GM19438 (cell line): Measurements from ENCODE around the gene MTFP1.
"Not testable (repeated sequence)": the region's sequence is repeated elsewhere in the genome, so short reads cannot be mapped to it uniquely, and the experiment has no call there.

ENCODE experiments used
- ATAC-seq: cut with Tn5 transposase; IDR thresholded peaks from one replicate; pipeline ENCODE4 v1.9.1; 2021; ENCODE audit warnings: low read depth; ENCODE audit not compliant: unreplicated experiment

The MTFP1 gene

DNA sequence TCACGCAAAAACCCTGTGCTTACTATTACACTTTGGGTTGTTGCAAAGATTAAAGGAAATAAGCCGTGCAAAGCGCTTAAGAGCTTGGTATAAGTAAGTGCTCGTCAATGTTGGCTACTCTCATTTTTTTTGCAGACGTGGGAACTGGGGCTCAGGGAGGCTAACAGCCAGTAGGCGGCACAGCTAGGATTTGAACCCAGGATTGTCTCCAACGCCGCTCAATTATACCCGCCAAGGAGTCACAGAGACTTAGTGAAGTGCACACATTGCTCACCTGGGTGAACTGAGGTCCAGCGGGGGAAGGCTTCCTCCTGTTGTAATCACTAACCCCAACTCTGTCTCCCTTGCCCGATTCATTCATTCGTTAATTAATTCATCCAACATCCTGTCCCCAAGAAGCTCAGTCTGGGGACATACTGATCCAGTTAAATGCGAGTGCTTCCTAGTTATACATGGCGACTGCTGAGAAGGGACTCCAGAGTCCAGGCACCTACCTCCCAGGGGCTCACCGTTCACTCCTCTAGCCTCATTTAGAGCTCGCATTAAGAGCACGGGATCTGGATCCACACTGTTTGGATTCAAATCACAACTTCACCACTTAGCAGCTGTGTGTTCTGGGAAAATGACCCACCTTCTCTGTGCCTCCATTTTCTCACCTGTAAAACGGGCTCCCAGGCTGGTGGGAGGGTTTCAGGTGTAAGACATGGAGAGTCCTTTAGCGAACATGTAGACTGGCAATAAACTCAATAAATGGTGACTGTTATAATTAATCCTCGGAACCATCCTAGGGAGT is 838 bp upstream of the MTFP1 start:
- no peak for ATAC-seq

DNA sequence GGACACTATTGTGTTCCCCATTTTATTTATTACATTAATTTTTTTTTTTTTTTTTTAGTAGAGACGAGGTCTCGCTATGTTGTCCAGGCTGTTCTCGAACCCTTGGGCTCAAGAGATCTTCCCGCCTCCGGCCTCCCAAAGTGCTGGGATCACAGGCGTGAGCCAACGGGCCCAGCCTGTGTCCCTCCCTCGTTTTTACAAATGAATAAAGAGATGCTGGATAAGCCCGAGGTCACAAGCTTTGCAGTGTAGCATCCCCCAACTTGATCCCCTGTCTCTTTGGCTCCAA is 297 bp upstream of the MTFP1 start:
- ATAC-seq: no peak

DNA sequence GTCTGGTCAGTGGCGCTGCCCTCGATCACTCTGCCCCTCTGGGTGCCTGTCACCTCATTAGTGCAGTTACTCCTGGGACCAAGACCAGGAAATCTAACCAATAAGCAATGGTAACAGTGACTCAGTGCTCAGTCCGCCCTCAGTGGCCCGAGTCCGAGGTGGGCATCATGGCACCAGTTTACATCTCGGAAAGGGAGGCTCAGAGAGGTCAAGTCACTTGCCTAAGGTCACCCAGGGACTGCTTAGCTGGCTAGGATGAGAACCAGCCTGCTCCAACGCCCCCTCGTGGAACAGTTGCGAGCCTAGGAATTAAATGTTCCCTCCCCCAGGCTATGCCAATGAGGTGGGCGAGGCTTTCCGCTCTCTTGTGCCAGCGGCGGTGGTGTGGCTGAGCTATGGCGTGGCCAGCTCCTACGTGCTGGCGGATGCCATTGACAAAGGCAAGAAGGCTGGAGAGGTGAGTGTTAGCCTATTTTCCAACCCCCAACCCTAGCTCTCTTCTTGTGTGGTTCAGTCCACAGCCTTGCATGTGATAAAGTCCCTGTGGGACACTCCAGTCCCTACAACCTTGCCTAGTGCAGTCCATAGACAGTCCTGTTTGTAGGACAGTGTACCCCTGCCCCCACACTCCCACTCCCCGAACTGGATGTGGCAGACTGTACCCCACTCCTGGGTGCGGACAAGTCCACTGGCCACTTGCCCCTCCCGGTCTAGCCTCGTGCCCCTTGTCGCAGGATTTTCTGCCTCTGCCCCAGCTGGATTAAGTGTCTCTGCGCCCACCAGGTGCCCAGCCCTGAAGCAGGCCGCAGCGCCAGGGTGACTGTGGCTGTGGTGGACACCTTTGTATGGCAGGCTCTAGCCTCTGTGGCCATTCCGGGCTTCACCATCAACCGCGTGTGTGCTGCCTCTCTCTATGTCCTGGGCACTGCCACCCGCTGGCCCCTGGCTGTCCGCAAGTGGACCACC is 1.1 kb downstream of the MTFP1 start:
- no peak for ATAC-seq

DNA sequence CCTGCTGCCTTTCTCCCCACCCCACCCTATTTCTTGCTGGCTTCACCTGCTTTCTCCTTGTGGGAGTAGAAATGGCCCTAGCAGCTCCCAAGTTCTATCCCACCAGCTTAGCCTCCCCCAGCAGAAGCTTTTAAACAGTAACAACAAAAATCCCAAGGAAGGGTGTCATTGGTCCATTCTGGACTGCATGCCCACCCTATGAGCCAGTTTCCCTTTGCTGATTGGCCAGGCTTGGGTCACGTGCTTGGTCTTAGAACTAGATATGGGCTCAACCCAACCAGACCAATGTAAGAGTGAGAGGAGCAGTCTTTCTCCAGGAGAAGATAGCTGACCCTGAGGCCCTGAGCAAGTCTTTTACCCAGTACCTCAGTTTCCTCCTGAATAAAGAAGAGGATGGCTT is 2.3 kb downstream of the MTFP1 start:
- ATAC-seq: no peak

DNA sequence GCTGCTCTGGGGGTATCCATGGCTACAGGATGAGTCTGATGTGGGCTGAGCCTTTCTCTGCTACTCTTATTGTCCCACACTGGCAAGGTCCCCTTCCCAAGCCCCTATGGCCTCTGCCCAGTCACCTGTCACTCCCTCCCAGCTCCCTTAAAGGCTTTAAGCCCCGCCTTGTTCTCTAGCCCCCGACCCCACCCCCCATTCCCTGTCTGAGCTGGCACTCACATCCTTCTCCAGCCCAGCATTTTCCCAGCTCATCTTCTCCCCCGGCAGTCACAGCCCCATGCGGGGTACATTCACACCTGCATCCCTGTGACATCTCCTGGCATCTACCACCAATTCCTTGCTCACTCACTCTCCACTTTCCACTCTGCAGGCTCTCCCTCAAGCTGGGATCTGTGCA is 4.3 kb downstream of the MTFP1 start:
- no peak for ATAC-seq

DNA sequence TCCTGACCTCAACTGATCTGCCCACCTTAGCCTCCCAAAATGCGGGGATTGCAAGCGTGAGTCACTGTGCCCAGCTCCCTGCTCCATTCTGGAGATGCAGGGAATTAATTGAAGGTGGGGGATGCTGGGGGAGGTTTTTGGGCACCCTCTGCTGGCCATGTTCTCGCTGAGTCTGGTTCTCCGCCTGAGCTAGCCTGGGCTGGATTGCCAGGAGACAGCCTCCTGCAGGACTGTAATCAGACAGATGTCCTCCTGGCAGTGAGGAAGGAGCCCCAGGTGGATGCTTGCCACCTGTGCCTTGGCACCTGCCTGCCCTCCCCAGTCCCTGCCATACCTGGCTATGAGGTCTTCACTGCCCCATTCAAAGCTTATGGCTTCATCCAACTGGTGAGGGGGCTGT is 5.4 kb downstream of the MTFP1 start:
- no peak for ATAC-seq

DNA sequence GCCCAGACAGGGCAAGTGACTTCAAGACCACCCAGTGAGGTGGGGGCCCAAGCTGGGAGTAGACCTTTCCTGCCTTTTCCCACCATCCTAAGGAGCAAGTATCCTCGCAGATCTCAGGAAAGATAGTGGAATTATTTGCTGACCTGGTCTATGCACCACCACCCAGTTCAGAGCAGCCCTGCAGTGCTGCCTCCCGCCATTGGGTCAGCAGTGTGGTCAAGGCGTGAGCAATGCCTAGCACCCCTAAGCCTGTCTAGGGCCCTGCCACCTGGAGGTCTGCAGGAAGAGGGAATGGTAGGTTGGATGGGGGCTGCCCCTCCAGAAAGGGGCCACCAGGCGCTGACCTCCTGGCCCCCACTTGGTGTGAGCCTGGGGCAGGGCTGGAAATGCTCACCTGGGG is 6.5 kb downstream of the MTFP1 start:
- ATAC-seq: no peak

DNA sequence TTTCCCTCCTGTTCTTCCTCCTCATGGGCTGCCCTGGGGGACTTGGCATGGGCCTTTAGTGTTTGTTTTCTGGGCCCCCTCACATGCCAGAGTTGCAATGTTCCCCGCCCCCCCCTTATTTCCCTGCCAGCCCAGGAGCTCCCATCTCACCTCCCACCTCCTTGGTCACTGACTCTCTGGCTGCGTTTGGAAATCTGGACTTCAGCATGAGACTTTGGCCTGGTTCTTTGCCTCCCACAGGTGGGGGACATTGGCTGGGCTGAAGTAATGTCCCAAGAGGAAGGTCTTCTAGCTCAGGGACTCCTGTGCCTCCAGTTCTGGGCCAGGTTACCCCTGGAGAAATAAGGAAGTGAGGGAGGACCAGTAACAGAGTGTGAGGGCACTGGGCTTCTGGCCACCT is 7.0 kb downstream of the MTFP1 start:
- ATAC-seq: no peak

DNA sequence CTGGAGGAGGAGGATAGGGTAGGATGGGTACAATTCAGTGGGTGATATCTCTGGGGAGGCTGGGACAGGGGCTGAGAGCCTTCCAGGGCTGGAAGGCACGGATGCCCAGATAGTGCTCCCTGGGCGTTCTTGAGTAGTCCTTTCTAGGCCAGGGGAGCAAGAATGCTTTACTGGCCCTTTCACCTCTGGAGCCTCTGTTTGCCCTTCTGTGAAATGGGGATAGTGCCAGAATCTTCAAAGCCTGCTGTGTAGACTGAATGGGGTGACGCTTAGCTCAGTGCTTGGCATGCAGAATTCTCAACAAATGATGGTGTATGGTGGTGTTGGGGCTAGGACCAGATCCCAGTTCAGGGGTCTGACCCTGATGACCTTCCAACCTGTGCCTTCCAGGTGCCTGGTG is 7.7 kb downstream of the MTFP1 start:
- no peak for ATAC-seq

DNA sequence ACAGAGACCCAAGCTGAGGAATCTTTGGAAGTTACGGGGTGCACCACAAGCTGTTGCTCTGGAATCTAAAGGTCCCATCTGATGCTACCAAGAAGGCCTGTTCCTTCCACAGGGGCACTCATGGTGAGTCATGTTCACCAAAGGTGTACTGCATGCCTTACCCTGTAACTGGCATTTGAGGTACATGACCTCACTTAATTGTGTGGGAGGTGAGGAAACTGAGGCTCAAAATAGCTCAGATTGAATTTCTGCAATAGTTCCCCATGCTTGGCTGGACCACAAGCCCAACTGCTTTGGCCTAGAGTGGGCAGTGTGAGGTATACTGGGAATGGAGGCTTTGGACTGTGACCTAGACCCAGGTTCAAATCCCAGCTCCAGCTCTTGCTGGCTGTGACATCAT is 8.2 kb downstream of the MTFP1 start:
- no peak for ATAC-seq

DNA sequence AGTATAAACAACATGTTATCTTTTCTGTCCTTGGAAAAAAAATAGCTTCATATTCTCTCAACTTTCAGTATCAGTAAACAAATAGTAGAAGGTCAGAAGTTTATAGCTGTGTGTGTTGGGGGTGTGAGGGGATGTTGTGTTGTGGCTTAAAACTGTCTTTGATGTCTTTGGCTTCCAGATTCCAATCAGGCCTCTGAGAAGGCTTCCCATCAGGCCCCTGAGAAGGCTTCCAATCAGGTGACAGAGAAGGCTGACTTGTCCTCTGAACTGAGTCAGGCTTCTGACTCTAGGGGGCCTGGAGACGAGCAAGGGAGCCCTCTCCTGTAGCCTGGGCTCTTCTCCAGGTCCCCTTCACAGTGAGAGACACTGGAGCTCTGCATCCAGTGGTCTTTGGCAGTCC is 9.3 kb downstream of the MTFP1 start:
- ATAC-seq: no peak

DNA sequence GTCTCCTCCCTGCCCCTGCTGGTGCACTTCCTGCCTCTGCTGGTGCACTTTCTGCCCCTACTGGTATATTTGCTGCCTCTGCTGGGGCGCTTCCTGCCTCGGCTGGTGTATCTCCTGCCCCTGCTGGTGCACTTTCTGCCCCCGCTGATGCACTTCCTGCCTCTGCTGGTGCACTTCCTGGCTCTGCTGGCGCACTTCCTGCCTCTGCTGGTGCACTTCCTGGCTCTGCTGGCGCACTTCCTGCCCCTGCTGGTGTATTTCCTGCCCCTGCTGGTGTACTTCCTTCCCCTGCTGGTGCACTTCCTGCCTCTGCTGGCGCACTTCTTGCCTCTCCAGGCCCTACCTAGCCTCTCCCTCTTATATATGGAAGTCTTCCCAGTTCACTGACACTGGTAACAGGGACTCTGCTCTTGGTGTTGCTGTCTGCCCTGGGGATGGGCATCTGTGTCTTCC is 10.1 kb downstream of the MTFP1 start:
- no peak for ATAC-seq

DNA sequence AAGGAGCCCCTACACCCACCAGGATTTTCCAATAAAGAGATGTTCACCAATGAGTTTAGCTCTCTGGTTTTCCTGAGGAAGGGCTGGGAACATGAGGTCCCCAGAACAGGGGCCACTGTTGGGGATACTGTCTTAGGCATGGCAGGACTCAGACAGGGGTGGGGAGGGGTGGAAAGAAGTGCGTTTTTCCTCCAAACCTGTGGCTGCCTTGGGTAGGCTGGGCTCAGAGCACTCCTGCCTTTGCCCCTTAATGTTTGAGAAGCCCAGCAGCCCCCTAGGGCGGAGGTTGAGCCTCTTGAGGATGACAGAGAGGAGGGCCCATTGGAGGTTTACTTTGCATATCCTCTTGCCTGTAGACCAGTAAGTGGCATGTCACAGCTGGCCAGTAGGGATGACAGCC is 10.6 kb downstream of the MTFP1 start:
- ATAC-seq: no peak

DNA sequence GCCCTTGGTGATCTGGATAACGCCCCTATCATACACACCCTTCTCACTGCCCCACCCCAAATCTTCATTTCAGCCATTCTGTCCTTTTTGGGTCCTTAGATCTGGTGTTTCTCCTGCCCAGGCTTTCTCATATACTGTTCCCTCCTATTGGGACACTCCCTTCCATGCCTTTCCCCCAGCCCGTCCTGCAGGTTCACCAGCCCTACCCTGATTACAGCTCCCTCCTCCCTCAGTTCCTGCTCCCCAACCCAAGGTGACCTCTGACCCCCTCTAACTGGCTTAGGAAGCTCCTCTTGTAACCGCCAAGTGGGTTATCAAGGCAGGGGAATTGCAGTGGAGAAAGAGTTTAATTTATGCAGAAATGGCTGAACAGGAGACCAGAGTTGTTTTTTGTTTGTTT is 13.0 kb downstream of the MTFP1 start:
- ATAC-seq: no peak

DNA sequence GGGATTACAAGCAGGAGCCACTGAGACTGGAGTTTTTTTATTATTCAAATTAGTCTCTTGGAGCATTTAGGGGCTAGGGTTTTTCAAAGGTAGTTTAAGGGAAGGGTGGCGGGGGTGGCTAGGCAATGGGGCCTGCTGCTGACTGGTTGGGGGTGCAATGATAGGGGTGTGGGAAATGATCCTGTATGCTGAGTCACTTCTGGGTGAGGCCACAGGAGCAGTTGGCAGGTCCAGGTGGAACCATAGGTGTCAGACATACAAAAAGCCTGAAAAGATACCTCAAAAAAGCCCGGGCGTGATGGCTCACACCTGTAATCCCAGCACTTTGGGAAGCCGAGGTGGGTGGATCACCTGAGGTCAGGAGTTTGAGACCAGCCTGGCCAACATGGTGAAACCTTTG is 13.7 kb downstream of the MTFP1 start:
- ATAC-seq: no peak

DNA sequence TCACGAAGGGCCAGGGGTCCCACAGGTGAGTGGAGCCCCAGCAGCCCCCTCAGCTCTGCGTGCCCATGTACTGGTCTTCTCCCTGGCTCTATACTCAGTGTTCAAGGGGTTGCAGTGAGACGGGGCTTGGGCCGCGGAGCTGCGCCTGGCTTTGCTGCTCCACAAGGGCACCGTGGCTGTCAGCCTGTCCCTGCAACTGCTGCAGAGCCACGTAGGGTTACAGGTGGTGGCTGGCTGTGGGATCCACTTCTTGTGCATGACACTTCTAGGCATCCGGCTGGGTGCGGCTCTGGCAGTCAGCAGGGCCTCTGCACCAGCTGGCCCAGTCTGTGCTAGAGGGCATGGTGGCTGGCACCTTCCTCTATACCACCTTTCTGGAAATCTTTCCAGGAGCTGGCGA is 14.3 kb downstream of the MTFP1 start:
- ATAC-seq: no peak

DNA sequence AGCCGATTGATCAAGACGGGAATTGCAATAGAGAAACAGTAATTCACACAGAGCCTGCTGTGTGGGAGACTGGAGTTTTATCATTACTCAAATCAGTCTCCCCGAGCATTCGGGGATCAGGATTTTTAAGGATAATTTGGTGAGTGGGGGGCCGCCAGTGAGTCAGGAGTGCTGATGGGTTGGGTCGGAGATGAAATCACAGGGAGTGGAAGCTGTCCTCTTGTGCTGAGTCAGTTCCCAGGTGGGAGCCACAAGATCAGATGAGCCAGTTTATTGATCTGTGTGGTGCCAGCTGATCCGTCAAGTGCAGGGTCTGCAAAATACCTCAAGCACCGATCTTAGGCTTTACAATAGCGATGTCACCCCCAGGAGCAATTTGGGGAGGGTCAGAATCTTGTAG is 15.5 kb downstream of the MTFP1 start:
- ATAC-seq: no peak

DNA sequence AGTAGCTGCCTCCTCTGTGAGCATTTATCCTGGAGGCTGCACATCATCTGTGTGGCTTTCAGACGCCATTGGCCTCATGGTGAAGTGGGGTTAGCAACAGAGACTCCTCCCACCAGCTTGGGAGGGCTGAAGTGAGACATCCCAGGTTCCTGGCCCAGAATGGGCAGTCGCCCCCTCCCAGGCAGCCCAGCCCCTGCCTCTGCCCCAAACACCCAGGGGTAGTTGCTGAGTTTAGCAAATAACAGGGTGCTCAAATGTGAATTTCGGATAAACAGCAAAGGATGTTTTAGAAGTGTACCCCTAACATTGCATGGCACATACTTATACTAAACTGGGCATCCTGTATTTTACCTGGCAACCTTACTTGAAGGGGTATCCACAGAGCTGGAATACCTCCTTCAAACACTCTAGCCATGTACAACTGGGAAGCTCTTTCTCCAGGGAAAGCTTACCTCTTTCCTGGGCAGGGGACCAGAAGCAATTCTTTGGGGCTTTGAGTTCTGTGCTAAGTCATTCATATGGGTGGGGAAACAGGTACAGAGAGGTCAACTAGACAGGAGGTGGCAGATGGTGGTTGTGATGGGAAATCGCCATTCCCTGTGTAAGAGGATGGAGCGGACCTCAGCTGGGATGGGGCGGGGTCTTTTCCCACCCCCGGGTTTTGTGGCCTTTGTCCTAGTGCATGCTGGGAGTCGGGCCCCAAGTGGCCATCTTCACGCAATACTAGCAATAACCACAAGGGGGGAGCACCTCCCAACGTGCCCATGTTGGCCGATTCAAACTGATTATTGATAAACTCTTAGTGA is 19.3 kb downstream of the MTFP1 start:
- ATAC-seq: no peak

DNA sequence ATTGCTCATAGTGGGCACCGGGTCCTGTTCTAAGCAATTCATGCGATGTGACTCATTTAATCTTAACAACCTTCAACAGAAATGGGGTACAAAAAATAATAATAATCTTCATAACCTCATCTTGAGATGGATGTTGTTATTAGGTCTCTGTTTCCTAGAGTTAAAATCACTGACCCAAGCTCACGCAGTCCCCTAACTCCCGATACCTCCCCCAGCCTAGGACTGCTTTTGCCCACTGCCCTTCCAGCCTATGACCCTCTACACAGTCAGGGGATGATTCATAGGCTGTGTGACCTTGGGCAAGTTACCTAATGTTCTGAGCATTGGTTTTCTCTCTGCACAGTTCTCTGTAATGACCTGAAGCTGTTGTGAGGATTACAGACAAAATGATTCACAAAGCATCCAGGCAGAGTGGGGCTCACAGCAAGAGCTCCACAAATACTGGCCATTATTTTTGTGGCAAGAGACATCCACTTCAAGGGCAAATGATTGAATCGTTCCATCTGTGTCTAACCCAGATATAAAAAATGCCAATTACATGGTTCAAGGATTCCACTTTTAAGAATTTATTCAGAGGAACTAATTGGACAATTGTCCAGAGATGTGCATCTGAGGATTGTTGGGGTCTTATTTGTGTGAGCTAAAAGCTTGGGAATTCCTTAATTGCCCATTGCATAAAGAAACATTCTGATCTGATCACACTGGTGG is 20.0 kb downstream of the MTFP1 start:
- no peak for ATAC-seq

DNA sequence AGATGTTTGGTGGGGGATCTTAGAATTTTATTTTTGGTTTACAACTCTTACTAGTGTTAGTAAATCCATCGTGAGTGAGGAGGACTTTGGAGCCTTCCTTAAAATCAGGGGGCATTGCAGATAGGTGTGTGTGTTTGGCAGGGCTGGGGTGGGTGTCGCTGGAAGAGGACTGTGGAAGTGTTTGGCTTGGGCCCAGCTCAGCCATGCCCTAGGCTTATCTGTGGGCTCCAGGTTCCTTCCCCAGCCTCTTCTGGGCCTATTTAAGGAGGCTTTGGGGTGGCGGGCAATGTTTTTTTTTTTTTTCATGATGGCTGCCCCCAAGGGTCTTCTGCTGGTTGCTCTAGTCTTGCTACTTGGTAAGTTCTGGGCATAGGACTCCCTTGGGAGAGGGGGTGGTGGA is 22.1 kb downstream of the MTFP1 start:
- no peak for ATAC-seq

DNA sequence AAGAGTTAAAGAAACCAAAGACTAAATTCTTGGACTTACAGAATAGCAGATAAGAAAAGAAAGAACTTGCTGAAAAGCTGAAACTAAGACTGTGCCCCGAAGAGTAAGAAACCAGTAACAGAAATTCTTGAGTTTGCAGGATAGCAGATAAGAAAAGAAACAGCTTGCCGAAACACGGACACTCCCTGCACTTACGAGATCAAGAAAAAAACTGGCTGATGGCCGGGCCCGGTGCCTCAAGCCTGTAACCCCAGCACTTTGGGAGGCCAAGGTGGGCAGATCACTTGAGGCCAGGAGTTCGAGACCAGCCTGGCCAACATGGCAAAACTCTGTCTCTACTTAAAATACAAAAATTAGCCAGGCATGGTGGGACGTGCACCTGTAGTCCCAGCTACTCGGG is 25.9 kb downstream of the MTFP1 start:
- not testable (repeated sequence) for ATAC-seq
